Caco-2 (cell line): Measurements from ENCODE around the gene DTWD2. TPM values are rescaled to one million over a fixed set of nuclear protein-coding genes. Genes with fewer than 3 reads are reported as not detected.

ENCODE experiments used
- BruUV-seq: library from RNA; stranded (reverse); fragments of 400-500 nt; replicated peaks from 2 replicates; lab custom pipeline; 2021; lab: Mats Ljungman, UMichigan
- CTCF ChIA-PET: fragments of 300-600 bp; sonication (Branson Sonifier 250); formaldehyde crosslinking; loops from one replicate; lab custom pipeline; 2022; ENCODE audit warnings: antibody characterized with exemption; lab: Charles Lee
- POLR2A ChIA-PET: fragments of 300-600 bp; sonication (Branson Sonifier 250); formaldehyde crosslinking; loops from one replicate; lab custom pipeline; 2022; ENCODE audit warnings: antibody characterized with exemption; lab: Charles Lee
- DNase-seq, 2 experiments: peaks; one replicate each; pipeline versions ENCODE4 v3.0.0 to v3.0.0-alpha.2; 2020 to 2022
- H3K27me3 ChIP-seq: replicated peaks from 2 replicates; pipeline ENCODE4 v1.6.0; 2011; ENCODE audit warnings: low read length; ENCODE audit not compliant: control insufficient read depth, insufficient read depth
- H3K36me3 ChIP-seq: 2 replicates; pipeline ENCODE4 v1.5.1; 2011; ENCODE audit warnings: low read length; ENCODE audit not compliant: control insufficient read depth, insufficient read depth
- H3K4me1 ChIP-seq: fragments of 250-450 bp; sonication (Bioruptor Pico); 2 replicates; pipeline ENCODE4 v1.5.1; 2020; ENCODE audit warnings: mild to moderate bottlenecking
- H3K4me3 ChIP-seq: 2 replicates; pipeline ENCODE4 v1.5.1; 2011; ENCODE audit warnings: low read depth, mild to moderate bottlenecking, control low read depth, low read length
- H3K9me3 ChIP-seq: fragments of 250-450 bp; sonication (Bioruptor Pico); 2 replicates; pipeline ENCODE4 v1.5.1; 2020; ENCODE audit warnings: mild to moderate bottlenecking, moderate library complexity
- H3K27ac Mint-ChIP-seq: one replicate; pipeline ENCODE4 v1.8.0; 2022; ENCODE audit warnings: mixed read lengths; ENCODE audit not compliant: unreplicated experiment
- H3K27me3 Mint-ChIP-seq: one replicate; pipeline ENCODE4 v1.8.0; 2022; ENCODE audit warnings: mixed read lengths; ENCODE audit not compliant: insufficient read depth, unreplicated experiment
- H3K36me3 Mint-ChIP-seq: one replicate; pipeline ENCODE4 v1.8.0; 2022; ENCODE audit warnings: mild to moderate bottlenecking, mixed read lengths; ENCODE audit not compliant: insufficient read depth, unreplicated experiment
- H3K4me1 Mint-ChIP-seq: one replicate; pipeline ENCODE4 v1.8.0; 2022; ENCODE audit warnings: low read depth, mixed read lengths; ENCODE audit not compliant: unreplicated experiment
- H3K4me3 Mint-ChIP-seq: one replicate; pipeline ENCODE4 v1.8.0; 2022; ENCODE audit warnings: mild to moderate bottlenecking, moderate library complexity, mixed read lengths; ENCODE audit not compliant: unreplicated experiment
- H3K9me3 Mint-ChIP-seq: one replicate; pipeline ENCODE4 v1.8.0; 2022; ENCODE audit warnings: mixed read lengths; ENCODE audit not compliant: unreplicated experiment
- CTCF ChIP-seq, 2 experiments: fragments of 200-600 bp in 1 of 2; IDR thresholded peaks; 1 replicate in 1 of 2; 2 replicates in 1 of 2; pipeline versions ENCODE4 v1.5.1 to v1.8.0; 2011 to 2022; ENCODE audit warnings: antibody characterized with exemption in 1 of 2, control low read depth in 1 of 2, inconsistent platforms in 1 of 2, low read depth in 1 of 2, low read length in 1 of 2, mild to moderate bottlenecking in 1 of 2, moderate library complexity in 1 of 2; ENCODE audit not compliant: insufficient read depth in 1 of 2, severe bottlenecking in 1 of 2, unreplicated experiment in 1 of 2
- intact Hi-C: fragments of 100-400 bp; cut with micrococcal nuclease; formaldehyde crosslinking; loops from one replicate; pipeline ENCODE4 v1.10.0; 2022; ENCODE audit not compliant: unreplicated experiment
- total RNA-seq: library from RNA; stranded (reverse); gene quantifications from 2 replicates; pipeline ENCODE4 v1.2.3, GENCODE V29; 2022

The DTWD2 gene
- total RNA-seq, 1 experiment from 2014 or later = 5.6 TPM

DNA sequence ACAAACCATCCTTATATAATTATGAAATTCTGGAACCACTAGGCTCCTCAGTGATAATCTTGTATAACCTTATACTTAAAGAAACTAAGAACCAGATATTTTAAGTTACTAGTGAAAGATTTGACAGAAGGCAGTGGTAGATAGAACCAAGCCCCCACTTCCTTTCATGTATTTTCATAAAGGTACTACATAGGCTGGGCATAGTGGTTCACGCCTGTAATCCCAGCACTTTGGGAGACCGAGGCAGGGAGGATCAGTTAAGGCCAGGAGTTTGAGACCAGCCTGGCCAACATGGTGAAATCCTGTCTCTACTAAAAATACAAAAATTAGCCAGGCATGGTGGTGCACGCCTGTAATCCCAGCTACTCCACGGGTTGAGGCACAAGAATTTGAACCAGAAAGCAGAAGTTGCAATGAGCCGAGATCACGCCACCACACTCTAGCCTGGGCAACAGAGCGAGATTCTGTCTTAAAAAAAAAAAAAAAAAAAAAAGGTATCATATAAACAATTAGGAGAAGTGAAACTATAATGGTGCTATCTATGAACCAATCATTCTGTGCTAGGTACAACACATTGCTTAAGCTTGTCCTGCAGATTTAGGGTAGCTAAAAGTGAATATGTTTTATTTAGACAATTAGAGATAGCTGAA lies 27.9 kb upstream of the DTWD2 start:
- H3K27me3 ChIP-seq = no peaks in the 10 kb centered on the region
- no peak for TF ChIP-seq CTCF (IDR thresholded peaks at IDR 0.05; ENCODE audit: insufficient read depth in 1 of 2, low read depth in 1 of 2, low read length in 1 of 2, severe bottlenecking in 1 of 2, unreplicated experiment in 1 of 2)
- H3K36me3 ChIP-seq = no peaks in the 10 kb centered on the region
- ChIA-PET POLR2A (no interaction called here), CTCF (no interaction called here)
- no peak overlapping the region for H3K4me3 Mint-ChIP-seq
- H3K4me1 ChIP-seq = no peaks in the 10 kb centered on the region
- no peak overlapping the region for H3K4me3 ChIP-seq
- H3K27me3 Mint-ChIP-seq = no peaks in the 10 kb centered on the region
- H3K27ac Mint-ChIP-seq = no peak overlapping the region
- no peaks in the 10 kb centered on the region for H3K36me3 Mint-ChIP-seq
- DNase-seq = no peak
- no TSS peak for BruUV-seq
- no peaks in the 10 kb centered on the region for H3K9me3 ChIP-seq
- no peaks in the 10 kb centered on the region for H3K9me3 Mint-ChIP-seq
- H3K4me1 Mint-ChIP-seq = no peaks in the 10 kb centered on the region
- intact Hi-C loops = no loop called here

GRCh38 chr5:119011186-119011585 lies 22.8 kb upstream of the DTWD2 start:
- Mint-ChIP-seq H3K27ac (no peak overlapping the region), H3K4me3 (no peak overlapping the region), H3K9me3 (no peaks in the 10 kb centered on the region), H3K36me3 (no peaks in the 10 kb centered on the region), H3K27me3 (no peaks in the 10 kb centered on the region), H3K4me1 (peaks cover 23% of the 10 kb centered on the region)
- H3K4me1 ChIP-seq = peaks cover 17% of the 10 kb centered on the region
- H3K4me3 ChIP-seq = no peak overlapping the region
- BruUV-seq = no TSS peak
- intact Hi-C loops = no loop called here
- ChIA-PET CTCF (no interaction called here), POLR2A (no interaction called here)
- no peaks in the 10 kb centered on the region for H3K9me3 ChIP-seq
- no peaks in the 10 kb centered on the region for H3K36me3 ChIP-seq
- H3K27me3 ChIP-seq = no peaks in the 10 kb centered on the region
- no peak for DNase-seq
- TF ChIP-seq CTCF (IDR thresholded peaks at IDR 0.05; ENCODE audit: insufficient read depth in 1 of 2, low read depth in 1 of 2, low read length in 1 of 2, severe bottlenecking in 1 of 2, unreplicated experiment in 1 of 2) = no peak

DNA sequence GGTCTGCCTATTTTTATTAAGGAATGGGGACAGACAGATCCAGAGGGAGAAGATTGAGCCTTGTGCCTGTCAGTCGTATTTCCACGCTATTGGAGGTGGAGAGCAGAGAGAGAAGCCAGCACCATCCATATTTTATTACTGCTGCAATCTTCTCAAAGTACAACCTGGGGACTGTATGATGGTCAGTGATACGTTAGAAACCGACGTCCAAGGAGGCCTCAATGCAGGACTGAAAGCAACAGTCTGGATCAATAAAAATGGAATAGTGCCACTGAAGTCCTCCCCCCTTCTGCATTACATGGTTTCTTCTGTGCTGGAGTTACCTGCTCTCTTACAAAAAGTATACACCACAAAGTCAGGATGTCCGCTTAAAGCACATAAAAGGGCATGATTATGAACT lies 21.9 kb upstream of the DTWD2 start:
- no peaks in the 10 kb centered on the region for H3K9me3 ChIP-seq

More for the DNA sequence above, 21.9 kb upstream of the DTWD2 start:
- no peaks in the 10 kb centered on the region for H3K9me3 Mint-ChIP-seq
- H3K36me3 Mint-ChIP-seq = no peaks in the 10 kb centered on the region
- Histone ChIP-seq H3K4me1 (peaks cover 17% of the 10 kb centered on the region), H3K36me3 (no peaks in the 10 kb centered on the region), H3K4me3 (no peak overlapping the region), H3K27me3 (no peaks in the 10 kb centered on the region)
- peaks cover 23% of the 10 kb centered on the region for H3K4me1 Mint-ChIP-seq
- H3K27me3 Mint-ChIP-seq = no peaks in the 10 kb centered on the region
- intact Hi-C loops = no loop called here
- no TSS peak for BruUV-seq
- ChIA-PET POLR2A (no interaction called here), CTCF (interaction anchor here (1.4 kb wide), 1 partner anchor 324 kb away, joined by 3 read pairs; no protein-coding TSS in a partner anchor)
- no peak for TF ChIP-seq CTCF (IDR thresholded peaks at IDR 0.05; ENCODE audit: insufficient read depth in 1 of 2, low read depth in 1 of 2, low read length in 1 of 2, severe bottlenecking in 1 of 2, unreplicated experiment in 1 of 2)
- DNase-seq = no peak
- no peak overlapping the region for H3K27ac Mint-ChIP-seq
- H3K4me3 Mint-ChIP-seq = no peak overlapping the region
